AG04449 (cell line): ENCODE results near the gene CAMTA1.

ENCODE experiments used
- CTCF ChIA-PET: fragments of 350-600 bp; formaldehyde crosslinking; extraction: SDS; loops from one replicate; lab custom pipeline; 2021; ENCODE audit warnings: antibody characterized with exemption; lab: Yijun Ruan, JAX
- POLR2A ChIA-PET: fragments of 400-600, 350-600 bp; formaldehyde crosslinking; extraction: SDS; loops from one replicate; lab custom pipeline; 2020; ENCODE audit warnings: antibody characterized with exemption, inconsistent platforms; lab: Yijun Ruan, JAX
- DNase-seq: peaks from one replicate; pipeline ENCODE4 v3.0.0-alpha.2; 2010; ENCODE audit warnings: low read depth, low spot score
- H3K4me3 ChIP-seq: 2 replicates; pipeline ENCODE4 v1.5.1; 2011; ENCODE audit warnings: low read depth, mild to moderate bottlenecking, control low read depth, low read length
- TF ChIP-seq, protein P1 (sequence below): IDR thresholded peaks from one replicate; pipeline ENCODE4 v1.5.1; 2011; ENCODE audit warnings: mild to moderate bottlenecking, moderate library complexity, low read length, control low read depth, inconsistent platforms; ENCODE audit not compliant: insufficient read depth; ENCODE audit errors: missing control alignments

CAMTA1 gene

DNA sequence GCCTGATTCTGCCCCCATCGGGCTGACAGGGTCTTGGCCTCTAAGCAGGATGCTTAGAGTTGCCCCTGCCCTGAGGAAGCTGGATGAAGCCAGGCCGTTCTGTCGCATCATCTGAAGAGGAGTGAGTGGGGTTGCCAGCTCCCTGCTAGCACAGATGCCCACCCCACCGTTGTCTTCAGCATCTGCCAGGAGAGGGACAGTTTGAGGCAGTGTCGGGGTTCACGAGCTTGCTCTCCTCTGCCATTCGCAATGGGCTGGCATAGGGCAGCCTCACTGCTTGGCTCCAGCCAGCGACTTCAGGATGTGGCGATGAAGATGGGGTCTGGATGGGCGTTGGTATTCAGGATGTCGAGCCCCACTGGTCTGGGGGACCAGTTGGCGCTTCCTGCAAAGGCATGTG, 840.1 kb downstream of the CAMTA1 start:
- ChIA-PET POLR2A (no interaction called here), CTCF (no interaction called here)
- DNase-seq, result no peak
- TF ChIP-seq, protein P1, sequence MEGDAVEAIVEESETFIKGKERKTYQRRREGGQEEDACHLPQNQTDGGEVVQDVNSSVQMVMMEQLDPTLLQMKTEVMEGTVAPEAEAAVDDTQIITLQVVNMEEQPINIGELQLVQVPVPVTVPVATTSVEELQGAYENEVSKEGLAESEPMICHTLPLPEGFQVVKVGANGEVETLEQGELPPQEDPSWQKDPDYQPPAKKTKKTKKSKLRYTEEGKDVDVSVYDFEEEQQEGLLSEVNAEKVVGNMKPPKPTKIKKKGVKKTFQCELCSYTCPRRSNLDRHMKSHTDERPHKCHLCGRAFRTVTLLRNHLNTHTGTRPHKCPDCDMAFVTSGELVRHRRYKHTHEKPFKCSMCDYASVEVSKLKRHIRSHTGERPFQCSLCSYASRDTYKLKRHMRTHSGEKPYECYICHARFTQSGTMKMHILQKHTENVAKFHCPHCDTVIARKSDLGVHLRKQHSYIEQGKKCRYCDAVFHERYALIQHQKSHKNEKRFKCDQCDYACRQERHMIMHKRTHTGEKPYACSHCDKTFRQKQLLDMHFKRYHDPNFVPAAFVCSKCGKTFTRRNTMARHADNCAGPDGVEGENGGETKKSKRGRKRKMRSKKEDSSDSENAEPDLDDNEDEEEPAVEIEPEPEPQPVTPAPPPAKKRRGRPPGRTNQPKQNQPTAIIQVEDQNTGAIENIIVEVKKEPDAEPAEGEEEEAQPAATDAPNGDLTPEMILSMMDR, result no peak
- no peak overlapping the region for H3K4me3 ChIP-seq

DNA sequence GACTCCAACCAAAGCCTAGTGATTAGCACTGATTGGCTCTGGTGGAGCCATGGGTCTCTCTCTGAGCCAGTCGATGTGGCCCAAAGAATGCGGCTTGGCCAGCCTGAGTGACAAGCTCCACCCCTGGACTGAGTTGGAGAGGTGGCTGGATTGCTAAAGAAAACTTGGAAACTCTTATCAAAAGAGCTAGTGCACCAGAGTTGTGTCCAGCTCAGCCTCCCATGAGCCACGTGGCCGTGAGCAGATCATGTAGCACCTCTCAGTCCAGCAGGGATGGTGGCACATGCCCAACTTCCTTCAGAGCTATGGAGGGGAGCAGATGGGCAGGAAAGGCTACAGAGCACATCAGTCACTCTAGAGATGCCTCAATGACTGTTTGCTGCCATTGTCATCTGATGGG, 843.0 kb downstream of the CAMTA1 start:
- POLR2A ChIA-PET, result no interaction called here
- TF ChIP-seq, protein P1, result no peak
- DNase-seq, result no peak
- no peak overlapping the region for H3K4me3 ChIP-seq
- CTCF ChIA-PET, result no interaction called here

DNA sequence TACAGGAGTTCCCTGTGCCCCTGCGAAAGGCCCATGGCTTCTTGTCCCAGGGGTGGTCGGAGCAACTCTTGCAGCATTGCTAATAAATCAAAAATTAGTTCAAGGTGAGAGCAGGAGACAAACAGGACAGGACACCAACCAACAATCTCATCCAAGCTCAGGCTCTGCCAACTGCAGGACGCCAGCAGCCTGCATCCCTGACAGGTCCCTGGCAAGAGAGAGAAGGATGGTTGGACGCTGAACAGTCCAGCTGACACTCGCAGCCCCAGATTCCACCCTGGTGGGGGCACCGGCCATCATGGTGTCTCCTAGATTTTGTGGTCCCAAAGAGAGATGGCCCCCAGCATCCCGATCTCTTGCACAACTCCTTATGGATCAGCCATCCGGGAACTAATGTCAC, 843.8 kb downstream of the CAMTA1 start:
- POLR2A ChIA-PET, result no interaction called here
- DNase-seq, result no peak
- CTCF ChIA-PET, result interaction anchor here (0.8 to 1.5 kb wide), 3 partner anchors 9 to 39 kb away, joined by 3 to 5 read pairs (median 4); no protein-coding TSS in a partner anchor
- H3K4me3 ChIP-seq, result no peak overlapping the region
- TF ChIP-seq, protein P1, result no peak

DNA sequence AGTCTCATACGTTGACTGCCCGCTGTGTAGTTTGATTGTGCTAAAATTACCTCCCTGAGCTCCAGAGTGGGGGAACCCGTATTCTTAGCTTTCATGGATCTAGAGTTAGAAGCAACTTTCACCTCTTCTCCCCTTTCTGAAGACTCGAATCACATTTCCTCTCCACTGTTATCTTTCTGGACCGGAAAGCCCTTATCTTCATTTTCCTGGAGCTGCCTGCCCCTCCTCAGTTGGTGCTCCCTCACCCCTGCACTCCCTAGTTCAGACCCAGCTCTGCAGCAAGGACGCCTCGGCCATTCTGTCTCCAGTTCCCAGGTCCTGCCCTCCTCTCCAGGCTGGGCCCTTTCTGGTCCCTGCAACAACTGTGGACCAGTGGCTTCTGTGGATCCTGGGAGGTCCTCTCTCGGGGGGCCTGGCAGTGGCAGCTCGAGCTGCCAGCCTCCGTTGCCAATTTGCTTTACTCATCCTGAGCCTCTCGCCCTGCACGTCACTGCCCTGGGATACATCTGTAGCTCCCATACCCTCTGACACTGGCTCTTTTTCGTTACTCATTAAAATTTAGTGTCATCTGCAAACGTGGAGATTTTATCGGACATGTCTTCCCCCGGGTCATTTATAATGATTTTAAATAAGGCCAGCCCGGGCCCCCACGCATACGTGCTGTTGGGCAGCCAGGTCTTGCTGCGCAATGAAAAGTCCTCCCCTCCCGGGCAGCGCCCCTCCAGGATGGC, 844.4 kb downstream of the CAMTA1 start:
- no peak for DNase-seq
- TF ChIP-seq, protein P1, result no peak
- CTCF ChIA-PET, result interaction anchor here (0.8 to 1.5 kb wide), 3 partner anchors 9 to 38 kb away, joined by 3 to 5 read pairs (median 4); no protein-coding TSS in a partner anchor
- POLR2A ChIA-PET, result no interaction called here
- H3K4me3 ChIP-seq, result no peak overlapping the region

DNA sequence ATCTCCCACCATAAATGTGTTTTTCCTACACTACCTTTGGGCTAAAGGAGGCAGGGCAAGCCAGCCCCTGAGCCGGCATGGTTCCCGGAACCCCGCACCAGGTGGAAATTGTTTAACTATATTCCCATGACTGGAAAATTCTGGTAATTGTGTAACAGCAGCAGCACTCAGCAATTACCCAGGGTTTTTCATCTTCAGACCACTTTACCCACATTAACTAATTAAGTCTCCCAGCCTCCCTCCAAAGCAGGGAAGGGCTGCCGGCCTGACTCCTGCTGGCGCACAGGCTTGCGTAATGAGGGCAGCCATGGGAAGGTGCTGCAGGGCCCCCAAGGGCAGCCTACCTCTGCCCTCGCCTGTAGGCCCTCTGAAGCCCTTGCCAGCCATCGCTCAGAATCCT, 845.1 kb downstream of the CAMTA1 start:
- CTCF ChIA-PET, result interaction anchor here (1.5 kb wide), 1 partner anchor 17 kb away, joined by 5 read pairs; no protein-coding TSS in a partner anchor

DNA sequence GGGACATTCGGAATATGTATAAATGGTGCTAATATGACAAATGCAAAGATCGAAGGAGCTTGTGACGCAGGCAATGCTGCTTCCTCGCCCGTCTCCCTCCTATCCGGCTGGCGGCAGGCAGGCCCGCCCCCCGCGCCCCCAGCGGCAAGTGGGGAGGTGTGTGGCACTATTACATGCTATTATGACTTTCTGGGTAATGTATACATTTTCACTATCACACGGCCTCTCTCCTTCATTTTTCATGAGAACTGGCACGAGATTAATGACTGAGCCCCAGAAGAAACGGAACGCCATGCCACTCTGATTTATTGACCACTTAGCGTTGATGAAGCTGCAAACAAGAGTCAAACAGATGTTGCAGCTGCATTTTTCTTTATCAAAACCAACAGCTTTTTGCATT, 846.9 kb downstream of the CAMTA1 start:
- ChIA-PET POLR2A (no interaction called here), CTCF (interaction anchor here (0.8 to 1.7 kb wide), 4 partner anchors 9 to 36 kb away, joined by 3 to 7 read pairs (median 3); no protein-coding TSS in a partner anchor)
- TF ChIP-seq, protein P1, result no peak
- DNase-seq, result no peak
- H3K4me3 ChIP-seq, result no peak overlapping the region

More for the DNA sequence above, 845.1 kb downstream of the CAMTA1 start:
- TF ChIP-seq, protein P1, result no peak
- POLR2A ChIA-PET, result no interaction called here
- no peak for DNase-seq
- no peak overlapping the region for H3K4me3 ChIP-seq
